ENCODE data around the gene CHDH.
A peak's percentile ranks its signal among the peaks of the same experiment; 100 is the strongest.

Gene CHDH

DNA sequence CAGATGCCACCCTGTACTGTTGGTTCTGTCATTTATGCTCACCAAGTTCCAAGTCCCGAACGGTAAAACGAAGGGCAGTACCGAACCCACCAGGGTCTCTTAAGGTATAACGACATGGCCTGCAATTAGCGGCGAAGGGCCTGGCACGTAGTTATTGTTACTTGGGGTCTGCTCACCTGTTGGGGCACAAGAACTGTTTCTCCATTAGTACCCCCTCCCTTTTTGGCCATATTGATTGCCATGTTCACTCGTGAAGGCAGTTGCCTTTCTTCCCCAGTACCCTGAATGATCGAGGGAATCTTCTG is 584 bp upstream of the CHDH start:
- no peak for DNase-seq

DNA sequence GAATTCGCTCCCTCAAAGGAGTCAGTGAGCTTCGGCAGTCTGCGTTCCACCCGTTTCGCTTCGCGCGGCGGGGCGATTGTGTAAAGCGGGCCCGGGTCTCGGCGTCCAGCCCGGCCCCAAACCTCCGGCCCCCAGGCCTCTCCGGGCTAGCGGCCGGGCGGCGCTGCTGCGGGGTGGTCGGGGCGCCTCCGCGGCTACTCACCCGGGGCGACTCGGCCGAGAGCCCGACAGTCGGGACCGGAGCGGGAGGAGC is 412 bp downstream of the CHDH start:
- no peak for DNase-seq

DNA sequence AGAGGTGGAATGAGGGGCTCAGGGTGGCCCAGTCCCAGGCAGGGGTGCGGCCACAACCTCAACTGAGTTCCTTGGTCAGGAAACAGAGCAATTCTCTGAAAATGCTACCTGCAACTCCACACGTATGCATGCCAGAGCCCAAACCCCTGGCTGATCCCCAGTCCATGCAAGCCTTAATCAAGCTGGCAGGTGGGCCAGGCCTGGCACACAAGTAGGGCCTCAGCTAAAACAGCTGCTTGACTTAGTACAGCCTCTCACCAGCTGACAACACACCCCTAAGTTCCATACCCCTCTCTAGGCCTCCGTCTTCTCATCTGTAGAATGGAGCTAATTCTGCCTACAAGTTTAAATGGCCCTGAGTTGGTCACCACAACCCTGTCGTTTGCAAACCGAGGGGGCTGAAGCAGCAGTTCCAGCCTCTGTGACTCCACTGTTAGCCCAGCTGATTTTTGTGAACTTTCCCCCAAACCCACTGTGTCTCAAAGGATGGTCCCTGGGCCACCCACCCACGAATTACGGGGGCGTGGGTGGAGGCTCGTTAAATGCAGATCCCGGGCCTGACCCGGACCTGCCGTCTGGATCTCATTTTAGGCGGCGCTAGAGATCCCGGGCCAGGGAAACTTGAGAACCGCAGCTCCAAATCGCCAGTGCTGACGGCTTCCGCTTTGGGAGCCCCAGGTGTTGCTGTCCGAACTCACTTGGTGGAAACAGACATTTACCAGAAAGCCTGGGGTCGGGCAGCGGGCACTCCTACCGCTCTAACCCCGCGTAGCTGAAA is 927 bp downstream of the CHDH start:
- DNase-seq: no peak

DNA sequence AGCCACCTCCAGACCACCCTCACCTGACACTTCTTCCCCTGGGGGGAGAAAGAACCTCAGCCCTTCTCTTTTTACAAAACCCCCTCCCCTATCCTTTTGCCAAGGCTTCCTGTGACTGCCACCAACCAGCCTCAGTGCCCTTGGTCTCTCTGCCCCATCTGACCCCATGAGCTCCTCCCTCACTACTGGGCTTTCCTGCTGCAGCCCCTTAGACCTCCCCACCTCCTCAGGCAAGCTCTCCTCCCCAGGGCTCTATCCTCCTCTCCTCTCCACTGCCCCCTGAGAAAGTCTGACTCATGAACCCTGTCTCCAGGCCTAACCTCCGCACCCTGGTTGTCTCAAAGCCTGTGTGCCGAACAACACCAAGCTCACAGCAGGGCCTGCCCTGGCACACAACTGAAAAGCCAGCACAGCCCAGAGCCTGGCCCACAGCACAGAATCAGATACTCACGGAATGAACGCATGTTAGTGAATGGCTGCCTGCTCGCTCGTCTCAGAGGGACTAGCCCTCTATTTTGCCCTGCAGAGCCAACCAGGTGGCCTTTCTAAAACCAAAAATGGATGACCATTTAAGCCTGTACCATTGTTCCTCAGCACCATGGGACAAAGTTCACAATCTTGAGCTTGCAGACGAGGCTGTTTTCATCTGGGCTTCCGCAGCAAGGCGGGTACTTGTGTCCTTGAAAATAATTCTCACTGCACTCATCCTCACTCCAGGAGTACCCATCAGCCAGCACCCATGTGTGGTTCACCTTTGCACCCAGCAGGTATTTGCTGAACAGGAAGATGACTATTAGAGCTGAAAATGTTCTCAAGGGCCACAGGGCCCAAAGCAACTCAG is 1.7 kb downstream of the CHDH start:
- DNase-seq: no peak

DNA sequence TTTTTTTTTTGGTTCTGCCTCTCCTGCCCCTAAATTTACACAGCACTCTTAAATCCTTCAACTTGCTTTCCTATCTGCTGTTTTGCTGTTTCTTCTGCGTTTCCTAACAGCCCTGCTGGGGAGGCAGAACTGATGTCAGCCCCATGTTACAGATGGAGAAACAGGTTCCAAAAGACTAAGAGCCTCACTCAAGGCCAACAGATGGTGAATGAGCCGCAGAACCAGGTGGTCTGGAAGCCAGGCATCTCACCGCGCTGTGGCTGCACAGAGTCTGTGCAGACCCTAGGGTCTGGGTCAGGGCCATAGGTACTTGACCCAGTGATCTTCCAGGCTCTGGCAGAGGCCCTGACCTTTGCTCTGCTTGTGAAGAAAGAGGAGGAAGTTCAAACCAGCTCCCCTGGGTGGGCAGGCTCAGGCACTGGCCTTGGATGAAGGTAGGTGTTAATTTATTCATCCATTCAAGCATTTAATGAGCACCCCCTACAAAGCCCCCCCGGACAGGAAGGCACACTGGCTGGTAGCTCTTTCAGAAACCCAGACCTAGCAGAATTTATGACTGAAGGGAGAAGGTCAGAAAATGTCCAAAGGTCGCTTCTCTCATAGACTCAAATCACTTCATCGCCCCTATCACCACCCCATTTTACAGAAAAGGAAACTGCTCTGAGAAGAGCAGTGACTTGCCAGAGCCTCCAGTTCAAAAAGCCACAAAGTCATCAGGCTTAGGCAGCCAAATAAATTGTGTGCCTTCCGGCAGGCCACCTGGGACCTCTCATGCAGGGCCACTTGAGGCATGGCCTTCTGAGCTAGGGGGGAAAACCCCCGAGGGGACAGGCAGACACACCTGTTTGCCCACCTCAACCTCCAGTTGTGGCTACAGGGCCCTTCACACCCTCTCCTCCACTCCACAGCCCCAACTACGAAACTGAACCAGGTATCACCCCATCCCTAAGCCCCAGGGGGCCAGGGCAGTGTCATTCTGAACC is 2.7 kb downstream of the CHDH start:
- DNase-seq: peak; percentile 57

DNA sequence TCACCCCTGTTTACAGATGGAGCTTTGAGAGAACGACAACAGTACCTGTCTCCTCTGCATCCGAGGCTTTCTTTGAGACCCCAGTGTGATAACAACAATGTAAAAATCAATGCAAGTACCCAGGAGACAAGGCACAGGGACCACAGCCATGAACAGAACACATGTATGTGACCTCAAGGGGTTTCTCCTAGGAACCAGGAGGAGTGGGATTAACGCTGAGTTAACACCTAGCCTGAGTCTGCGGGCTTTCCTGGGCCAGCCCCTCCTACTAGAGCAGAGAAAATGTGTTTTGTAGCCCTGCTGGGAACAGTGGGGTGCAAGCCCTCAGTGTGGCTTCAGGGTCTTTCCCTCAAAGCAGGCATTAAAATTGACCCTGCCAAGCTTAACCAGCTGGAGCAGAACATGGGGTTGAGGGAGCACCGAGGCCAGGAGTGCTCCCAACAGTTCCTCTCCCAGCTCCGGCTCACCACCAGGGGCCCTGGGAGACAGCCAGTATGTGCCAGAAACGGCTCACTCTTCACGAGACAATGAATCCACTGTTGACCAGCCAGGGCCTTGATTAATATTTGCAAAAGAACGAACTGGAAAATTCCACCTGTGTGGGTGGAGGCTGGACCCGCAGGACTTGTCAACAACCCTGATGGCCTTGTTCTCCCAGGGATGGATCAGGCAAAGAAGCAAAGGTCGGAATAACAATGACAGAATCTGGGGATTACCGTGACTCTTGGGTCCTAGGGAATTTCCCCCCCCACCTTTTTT is 3.6 kb downstream of the CHDH start:
- peak; percentile 27 for DNase-seq

DNA sequence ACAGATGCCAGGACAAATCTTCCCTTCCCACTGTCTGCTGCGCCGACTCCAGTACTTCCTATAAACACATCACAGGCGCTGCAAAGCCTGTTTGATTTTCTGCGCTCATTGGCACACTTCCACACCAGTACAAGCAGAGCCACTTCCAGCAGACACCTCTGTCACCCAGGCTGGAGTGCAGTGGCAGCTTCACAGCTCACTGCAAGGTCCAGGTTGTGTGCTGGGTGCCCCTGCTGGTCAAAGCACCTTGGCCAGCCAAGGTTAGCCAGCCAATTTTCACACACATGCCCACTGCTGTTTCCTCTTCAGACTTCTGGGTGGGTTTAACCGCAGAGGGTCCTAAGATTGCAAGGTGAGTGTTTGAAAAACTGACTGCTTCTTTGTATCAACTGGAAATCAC is 4.9 kb downstream of the CHDH start:
- DNase-seq: peak; percentile 36

DNA sequence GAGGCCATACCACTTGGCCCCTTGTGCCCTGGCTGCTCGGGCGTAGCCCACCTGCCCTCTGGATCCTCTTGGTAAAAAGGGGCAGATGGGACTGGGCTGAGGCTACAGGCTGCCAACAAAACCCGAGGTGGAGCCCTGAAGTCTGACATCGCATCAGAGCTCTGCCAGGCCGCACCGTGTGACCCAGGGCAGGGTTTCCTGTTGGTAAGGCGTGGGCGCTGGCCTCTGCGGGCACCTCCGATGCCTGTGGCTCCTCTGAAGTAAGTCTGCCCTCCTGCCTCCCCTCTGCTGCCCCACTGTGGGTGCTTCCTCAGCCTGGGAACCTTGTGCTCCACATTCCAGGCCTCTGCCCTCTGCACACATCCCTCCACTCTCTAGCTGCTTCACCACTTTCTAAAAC is 8.9 kb downstream of the CHDH start:
- no peak for DNase-seq

DNA sequence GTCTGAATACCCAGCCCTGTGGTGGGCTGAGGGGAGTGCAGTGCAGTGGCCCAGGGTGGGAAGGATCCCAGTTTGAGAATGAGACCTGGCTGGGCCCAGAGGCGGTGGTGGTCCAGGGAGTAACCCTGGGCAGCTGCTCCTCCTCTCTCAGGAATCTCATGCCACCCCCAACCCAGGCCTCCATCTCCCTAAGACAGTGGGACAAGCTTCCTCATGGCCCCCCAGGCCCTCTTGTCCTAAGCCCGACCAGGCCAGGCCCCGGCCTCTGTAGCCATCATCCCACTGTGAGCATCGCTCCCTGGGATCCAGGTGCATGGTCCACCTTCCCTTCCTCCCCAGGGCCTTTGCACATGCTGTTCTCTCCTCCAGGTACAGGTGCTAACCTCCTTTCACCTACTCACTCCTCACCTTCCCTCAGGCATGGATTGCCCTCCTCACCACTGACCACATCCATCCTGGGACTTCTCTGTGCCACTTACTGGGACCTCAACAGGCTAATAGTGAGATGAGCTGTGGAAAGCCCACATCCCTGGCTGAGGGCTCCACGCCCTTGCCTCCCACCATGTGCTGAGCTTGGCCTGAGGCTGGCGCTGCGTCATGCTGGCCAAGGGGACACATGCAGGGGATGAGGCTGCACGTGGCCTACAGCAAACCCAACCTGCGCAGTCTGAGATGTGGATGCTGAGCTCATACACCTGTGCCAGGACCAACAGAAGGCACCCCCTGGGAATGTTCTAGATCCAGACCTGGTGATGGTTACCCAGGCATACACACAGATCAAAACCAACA is 9.9 kb downstream of the CHDH start:
- DNase-seq: no peak

DNA sequence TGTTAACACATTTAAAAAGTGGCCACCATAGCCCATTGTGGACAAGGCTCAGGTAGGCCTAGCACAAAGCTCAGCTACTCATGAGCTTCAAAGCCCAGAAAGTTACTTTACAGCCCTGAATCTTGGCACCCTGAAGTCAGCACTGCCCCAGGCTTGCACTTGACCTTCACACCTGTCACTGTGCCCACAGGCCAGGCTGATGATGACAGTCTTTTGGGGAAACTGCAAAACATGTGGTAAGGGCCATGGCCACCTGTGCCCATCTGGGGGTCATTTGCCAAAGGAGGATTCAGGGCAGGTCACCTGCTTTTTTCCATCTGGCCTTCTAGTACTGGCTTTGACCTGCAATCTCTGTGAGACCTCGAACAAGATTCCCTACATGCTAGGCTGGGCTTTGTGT is 11.0 kb downstream of the CHDH start:
- no peak for DNase-seq

DNA sequence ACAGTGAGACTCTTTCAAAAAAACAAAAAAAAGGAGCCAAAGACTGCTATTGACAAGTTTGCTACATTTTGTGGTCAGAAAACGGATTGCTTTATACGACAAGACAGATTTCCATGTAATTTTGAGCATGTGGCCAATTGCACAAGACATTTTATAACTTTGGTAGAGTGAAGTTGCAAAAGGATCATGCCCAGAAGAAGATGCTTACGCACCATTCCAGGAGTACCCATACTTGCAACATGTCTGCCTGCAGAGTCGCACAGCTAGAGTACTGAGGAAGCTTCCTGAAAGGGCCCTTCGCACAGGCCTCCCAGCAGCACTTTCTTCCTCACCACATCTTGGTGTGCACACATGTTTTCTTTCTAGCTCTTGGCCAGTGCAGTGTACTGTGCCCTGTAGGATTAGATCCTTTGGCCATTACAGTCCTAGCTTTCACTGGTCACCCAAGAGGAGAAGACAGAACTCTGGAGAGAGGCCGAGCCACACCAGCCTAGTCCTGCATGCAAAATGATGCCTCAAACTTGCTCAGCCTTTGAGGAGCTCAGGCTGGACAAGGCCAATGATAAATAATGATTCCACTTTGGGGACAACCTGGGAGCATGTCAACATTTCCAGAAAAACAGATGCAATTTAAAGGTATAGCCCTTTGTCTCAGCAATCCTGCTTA is 11.7 kb downstream of the CHDH start:
- DNase-seq: no peak

DNA sequence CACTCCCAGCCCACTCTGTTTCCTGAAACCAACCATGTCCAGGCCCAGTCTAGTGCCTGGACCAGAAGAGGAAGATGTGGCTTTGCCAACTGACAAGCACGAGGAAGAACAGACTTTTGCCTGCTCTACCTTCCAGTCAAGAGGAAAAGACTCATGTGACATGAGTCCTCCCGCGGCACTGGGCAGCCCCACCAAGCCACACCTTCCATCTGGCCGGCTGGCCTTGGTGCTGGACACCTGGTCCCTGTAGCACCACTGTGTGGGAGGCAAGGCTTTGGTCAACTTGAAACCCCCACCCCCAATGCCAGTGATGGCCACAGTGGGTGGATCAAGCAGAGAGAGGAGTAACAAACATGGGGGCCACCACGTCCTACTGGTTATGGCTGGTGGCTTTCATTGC is 12.5 kb downstream of the CHDH start:
- no peak for DNase-seq

DNA sequence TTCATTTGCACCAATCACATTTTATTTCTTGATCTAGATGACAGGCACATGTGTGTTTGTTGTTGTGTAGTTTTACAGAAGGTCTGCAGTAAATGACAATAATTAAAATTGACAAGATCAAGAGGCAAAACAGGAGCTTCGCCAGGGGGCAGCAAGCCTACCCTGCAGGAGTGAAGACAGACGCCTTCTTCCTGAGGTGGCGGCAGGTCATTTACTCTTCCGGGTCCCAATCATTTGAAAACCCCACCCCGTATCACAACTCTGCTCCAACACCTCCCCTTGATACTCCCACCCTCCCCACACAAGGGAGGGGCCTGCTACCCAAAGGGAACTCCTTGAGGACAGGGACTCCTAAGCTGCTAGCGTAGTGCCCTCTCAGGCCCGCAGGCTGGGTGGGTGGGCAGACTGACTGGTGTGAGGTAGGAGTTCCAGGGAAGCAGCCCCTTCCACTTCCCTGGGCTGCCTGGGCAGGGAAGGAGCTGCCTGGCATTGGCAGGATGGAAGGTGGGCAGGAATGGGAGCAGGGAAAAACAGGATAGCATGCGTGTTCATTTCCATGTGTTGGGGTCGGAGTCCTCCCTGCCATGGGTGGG is 13.1 kb downstream of the CHDH start:
- DNase-seq: no peak

DNA sequence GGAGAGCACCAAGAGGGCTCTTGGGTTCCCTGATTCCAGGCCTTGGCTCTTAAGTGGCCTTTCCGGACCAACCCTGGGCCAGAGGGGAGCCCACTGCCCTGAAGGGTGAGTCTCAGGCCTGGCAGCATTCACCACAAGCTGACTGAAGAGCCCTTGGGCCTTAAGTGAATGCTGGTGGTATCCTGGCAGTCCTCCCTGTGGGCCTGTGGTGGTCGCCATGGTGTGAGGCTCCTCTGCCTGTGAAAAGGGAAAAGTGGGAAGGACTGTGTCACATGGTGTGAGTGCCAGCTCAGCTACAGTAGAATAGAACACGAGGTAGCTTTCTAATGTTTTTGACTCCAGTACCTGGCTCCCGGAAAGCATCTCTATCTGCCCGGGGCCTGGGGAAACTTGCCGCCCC is 15.3 kb downstream of the CHDH start:
- DNase-seq: no peak

DNA sequence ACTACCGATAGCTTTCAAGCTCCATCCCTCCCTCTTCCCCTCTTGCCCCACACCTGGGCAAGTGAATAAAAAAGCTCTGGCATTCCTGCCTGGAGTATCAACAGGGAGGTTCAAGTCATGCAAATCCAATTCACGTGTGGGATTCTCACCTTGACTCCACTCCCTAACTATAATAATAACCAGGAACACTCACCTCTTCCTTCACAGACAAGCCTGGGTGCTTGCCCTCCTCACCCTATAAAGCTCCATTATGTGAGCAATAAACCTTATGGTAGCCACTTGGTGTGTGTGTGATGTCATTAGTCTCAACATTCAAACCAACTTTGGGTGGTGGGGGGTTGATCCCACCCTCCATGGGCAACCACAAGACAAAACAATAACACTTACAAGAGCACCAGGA is 16.6 kb downstream of the CHDH start:
- no peak for DNase-seq

DNA sequence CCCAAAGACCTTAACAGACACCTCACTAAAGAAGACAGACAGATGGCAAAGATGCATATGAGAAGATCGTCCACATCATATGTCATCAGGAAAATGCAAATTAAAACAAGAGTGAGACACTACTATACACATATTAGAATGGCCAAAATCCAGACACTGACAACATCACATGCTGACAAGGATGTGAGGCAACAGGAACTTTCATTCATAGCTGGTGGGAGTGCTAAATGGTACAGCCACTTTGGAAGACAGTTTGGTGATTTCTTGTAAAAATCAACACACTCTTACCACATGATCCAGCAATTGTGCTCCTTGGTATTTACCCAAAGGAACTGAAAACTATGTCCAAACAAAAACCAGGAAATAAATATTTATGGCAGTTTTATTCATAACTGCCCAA is 17.6 kb downstream of the CHDH start:
- DNase-seq: no peak

DNA sequence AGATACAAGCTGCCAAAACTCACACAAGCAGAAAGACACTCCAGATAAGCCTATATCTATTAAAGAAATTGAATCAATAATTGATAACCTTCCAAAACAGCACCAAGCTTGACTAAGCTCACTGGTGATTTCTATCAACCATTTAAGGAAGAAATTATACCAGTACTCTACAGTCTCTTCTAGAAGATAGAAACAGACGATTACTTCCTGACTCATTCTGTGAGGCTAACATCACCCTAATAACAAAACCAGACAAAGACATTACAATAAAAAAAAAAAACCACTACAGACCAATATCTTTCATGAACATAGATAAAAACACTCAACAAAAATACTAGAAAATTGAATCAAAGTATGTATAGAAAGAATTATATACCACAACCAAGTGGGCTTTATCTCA is 20.2 kb downstream of the CHDH start:
- DNase-seq: no peak

DNA sequence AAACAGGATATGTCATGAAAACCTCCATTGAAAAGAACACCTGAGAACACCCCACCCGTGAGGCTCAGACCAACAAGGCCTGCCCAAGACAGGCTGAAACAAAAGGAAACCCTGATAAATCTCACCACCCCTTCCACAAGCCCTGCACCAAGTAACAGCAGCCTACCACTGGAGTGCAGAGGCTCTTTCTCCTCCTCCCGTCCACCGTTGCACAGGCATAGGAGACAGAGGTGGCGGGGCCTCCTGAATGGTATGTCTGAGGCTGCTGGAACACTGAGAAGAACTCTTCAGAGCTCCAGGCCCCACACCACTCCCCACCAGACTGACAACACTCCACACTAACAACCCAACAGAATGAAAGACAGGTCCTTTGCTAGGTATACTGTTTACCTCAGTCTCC is 21.4 kb downstream of the CHDH start:
- DNase-seq: no peak

DNA sequence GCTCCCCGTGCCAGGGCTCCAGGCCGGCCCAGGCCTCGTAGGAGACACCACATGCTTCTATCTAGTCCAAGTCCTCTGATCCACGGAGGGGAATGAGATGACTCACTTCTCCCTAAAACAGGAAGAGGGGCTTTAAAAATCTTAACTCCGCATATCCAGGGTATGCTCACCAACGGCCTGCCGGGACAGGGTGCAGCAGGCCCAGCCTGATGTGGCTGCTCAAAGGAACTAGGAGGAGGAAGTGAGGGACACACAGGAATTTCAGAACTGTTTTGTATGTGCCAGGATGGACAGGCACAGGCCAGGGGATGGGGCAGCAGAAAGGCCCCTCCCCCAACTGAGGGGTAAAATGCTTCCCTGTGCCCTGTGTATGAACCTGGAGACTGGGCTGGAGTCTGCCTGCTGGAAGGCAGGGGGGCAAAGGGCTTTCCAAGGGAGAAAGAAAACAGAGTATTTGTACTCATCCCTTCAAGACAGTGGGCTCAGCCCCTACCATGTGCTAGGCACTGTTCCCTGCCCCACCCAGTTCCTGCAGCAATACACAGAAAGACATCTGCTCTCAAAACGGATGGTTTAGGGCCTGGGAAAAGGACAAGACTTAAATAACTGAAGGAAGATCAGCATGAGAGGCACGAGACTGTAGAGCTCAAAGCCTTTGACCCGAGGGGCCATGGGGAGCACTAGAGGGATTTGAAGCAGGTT is 22.1 kb downstream of the CHDH start:
- no peak for DNase-seq

Data from NCI-H82 (cell line).